Measurements from ENCODE around the gene NUP153.

Gene NUP153

GRCh38 chr6:17700421-17701416, 6.0 kb downstream of the NUP153 start:
- no peak for TF ChIP-seq CTCF (conservative IDR thresholded peaks at IDR 0.05; ENCODE audit: control insufficient read depth, insufficient read depth, low read depth, low read length)
- no peak overlapping the region for H3K4me3 ChIP-seq (ENCODE audit: control insufficient read depth, low read depth, low read length)
- no peak for DNase-seq (ENCODE audit: low read depth)

- no peak for DNase-seq (ENCODE audit: low read depth)
- H3K4me3 ChIP-seq (ENCODE audit: control insufficient read depth, low read depth, low read length): no peak overlapping the region
- no peak for TF ChIP-seq CTCF (conservative IDR thresholded peaks at IDR 0.05; ENCODE audit: control insufficient read depth, insufficient read depth, low read depth, low read length)
These were observed 14.7 kb downstream of the NUP153 start for GRCh38 chr6:17691925-17692538.

- no peak for TF ChIP-seq CTCF (conservative IDR thresholded peaks at IDR 0.05; ENCODE audit: control insufficient read depth, insufficient read depth, low read depth, low read length)
- DNase-seq (ENCODE audit: low read depth): peak; percentile 29
- H3K4me3 ChIP-seq (ENCODE audit: control insufficient read depth, low read depth, low read length): no peak overlapping the region
These were observed 18.2 kb downstream of the NUP153 start for GRCh38 chr6:17688481-17688880.

GRCh38 chr6:17687136-17687535, 19.6 kb downstream of the NUP153 start:
- no peak overlapping the region for H3K4me3 ChIP-seq (ENCODE audit: control insufficient read depth, low read depth, low read length)
- no peak for DNase-seq (ENCODE audit: low read depth)
- no peak for TF ChIP-seq CTCF (conservative IDR thresholded peaks at IDR 0.05; ENCODE audit: control insufficient read depth, insufficient read depth, low read depth, low read length)

- TF ChIP-seq CTCF (conservative IDR thresholded peaks at IDR 0.05; ENCODE audit: control insufficient read depth, insufficient read depth, low read depth, low read length): no peak
- no peak overlapping the region for H3K4me3 ChIP-seq (ENCODE audit: control insufficient read depth, low read depth, low read length)
- DNase-seq (ENCODE audit: low read depth): no peak
These were observed 22.6 kb downstream of the NUP153 start for GRCh38 chr6:17684134-17684533.

- DNase-seq (ENCODE audit: low read depth): no peak
- H3K4me3 ChIP-seq (ENCODE audit: control insufficient read depth, low read depth, low read length): no peak overlapping the region
- no peak for TF ChIP-seq CTCF (conservative IDR thresholded peaks at IDR 0.05; ENCODE audit: control insufficient read depth, insufficient read depth, low read depth, low read length)
These were observed 23.3 kb downstream of the NUP153 start for GRCh38 chr6:17683428-17683827.

All from fibroblast of mammary gland (primary cell).